Memory B cell (primary cell): ENCODE data around the gene KSR1.
"Not testable (repeated sequence)": the region's sequence is repeated elsewhere in the genome, so short reads cannot be mapped to it uniquely, and the experiment has no call there.

Source experiments
- ATAC-seq: fragments of 150-1000 bp; cut with Tn5 transposase; 2 replicates; pipeline ENCODE4 v1.10.0; 2021; ENCODE audit warnings: low read depth, mild to moderate bottlenecking, moderate library complexity
- DNase-seq, 2 donors: peaks; one replicate each; pipeline ENCODE4 v3.0.0; 2022; ENCODE audit warnings: low spot score in 2 of 2
- H3K27ac Mint-ChIP-seq: one replicate; pipeline ENCODE4 v1.8.0; 2022; ENCODE audit warnings: mild to moderate bottlenecking, moderate library complexity, mixed read lengths
- H3K27me3 Mint-ChIP-seq: one replicate; pipeline ENCODE4 v1.8.0; 2022; ENCODE audit warnings: mixed read lengths
- H3K36me3 Mint-ChIP-seq: one replicate; pipeline ENCODE4 v1.8.0; 2022; ENCODE audit warnings: mild to moderate bottlenecking, mixed read lengths
- H3K4me1 Mint-ChIP-seq: one replicate; pipeline ENCODE4 v1.8.0; 2022; ENCODE audit warnings: mixed read lengths
- H3K4me3 Mint-ChIP-seq: one replicate; pipeline ENCODE4 v1.8.0; 2022; ENCODE audit warnings: mild to moderate bottlenecking, moderate library complexity, mixed read lengths
- H3K9me3 Mint-ChIP-seq: one replicate; pipeline ENCODE4 v1.8.0; 2022; ENCODE audit warnings: mixed read lengths

KSR1 gene

GRCh38 chr17:27433521-27433920, 22.7 kb upstream of the KSR1 start:
- no peak overlapping the region for H3K27ac Mint-ChIP-seq
- ATAC-seq = no peak
- no peaks in the 10 kb centered on the region for H3K4me1 Mint-ChIP-seq

GRCh38 chr17:27435431-27436070, 20.7 kb upstream of the KSR1 start:
- not testable (repeated sequence) for H3K4me3 Mint-ChIP-seq

More at GRCh38 chr17:27433521-27433920, 22.7 kb upstream of the KSR1 start:
- no peak overlapping the region for H3K4me3 Mint-ChIP-seq
- peaks cover 2% of the 10 kb centered on the region for H3K27me3 Mint-ChIP-seq
- H3K36me3 Mint-ChIP-seq = no peaks in the 10 kb centered on the region
- no peaks in the 10 kb centered on the region for H3K9me3 Mint-ChIP-seq
- no peak for DNase-seq

DNA sequence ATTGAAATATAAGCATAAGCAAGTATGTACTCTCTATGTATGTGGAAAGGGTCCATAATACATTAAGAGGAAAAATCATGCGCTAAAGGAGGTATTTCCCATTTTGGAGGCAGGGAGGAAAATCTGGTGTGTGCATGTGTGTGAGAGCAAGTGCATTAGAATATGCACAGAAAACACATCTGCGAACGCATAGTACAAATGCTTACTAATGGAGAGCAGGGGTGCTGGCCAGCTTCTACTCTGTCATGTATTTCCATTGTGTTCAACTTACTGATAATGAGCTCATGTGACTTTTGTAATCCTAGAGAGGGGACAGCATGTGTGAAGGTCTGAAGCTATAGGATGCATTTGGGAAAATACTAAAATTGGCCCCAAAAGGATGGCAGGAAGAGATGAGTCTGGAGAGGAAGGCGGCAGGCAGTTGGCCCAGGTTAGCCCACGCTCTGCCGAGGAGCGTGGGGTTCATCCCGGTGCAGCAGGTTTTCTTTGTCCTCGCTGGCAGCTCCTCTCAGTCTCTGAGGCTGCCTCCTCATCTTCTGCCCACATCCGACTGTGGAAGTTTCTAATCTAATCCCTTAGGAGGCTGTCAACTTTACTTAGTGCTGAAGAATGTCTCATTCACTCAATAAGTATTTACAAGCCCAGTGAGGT, 17.8 kb upstream of the KSR1 start:
- Mint-ChIP-seq H3K27me3 (peaks cover 4% of the 10 kb centered on the region), H3K9me3 (no peaks in the 10 kb centered on the region), H3K4me1 (peaks cover 4% of the 10 kb centered on the region), H3K36me3 (no peaks in the 10 kb centered on the region), H3K4me3 (no peak overlapping the region), H3K27ac (no peak overlapping the region)
- ATAC-seq (no peak), DNase-seq (no peak)

More at GRCh38 chr17:27435431-27436070, 20.7 kb upstream of the KSR1 start:
- not testable (repeated sequence) for H3K9me3 Mint-ChIP-seq, H3K4me1 Mint-ChIP-seq, H3K27me3 Mint-ChIP-seq, H3K27ac Mint-ChIP-seq, H3K36me3 Mint-ChIP-seq, DNase-seq, ATAC-seq

DNA sequence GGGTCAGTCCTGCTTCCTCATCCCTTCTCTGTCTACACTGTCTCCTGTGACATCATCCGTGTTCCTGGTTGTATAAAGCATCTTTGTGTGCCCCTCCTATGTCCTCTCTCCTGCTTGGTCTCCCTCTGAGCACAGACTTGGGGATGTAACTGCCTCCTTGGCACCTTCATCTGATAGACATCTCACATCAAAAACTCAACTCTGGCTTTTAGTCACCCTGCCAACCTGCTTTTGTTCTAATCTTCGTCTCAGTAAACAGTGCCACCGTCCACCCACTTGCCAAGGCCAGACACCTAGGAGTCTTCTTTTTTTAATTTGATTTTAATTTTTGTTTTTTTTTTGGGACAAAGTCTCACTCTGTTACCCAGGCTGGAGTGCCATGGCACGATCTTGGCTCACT, 16.9 kb upstream of the KSR1 start:
- H3K27me3 Mint-ChIP-seq = peaks cover 4% of the 10 kb centered on the region
- no peak overlapping the region for H3K4me3 Mint-ChIP-seq
- no peaks in the 10 kb centered on the region for H3K9me3 Mint-ChIP-seq
- peaks cover 4% of the 10 kb centered on the region for H3K4me1 Mint-ChIP-seq
- no peak for ATAC-seq
- H3K36me3 Mint-ChIP-seq = no peaks in the 10 kb centered on the region
- no peak overlapping the region for H3K27ac Mint-ChIP-seq
- no peak for DNase-seq

- Mint-ChIP-seq H3K36me3 (no peaks in the 10 kb centered on the region), H3K27ac (no peak overlapping the region), H3K4me3 (no peak overlapping the region), H3K4me1 (peaks cover 4% of the 10 kb centered on the region), H3K27me3 (peaks cover 4% of the 10 kb centered on the region), H3K9me3 (no peaks in the 10 kb centered on the region)
- ATAC-seq = no peak
- no peak for DNase-seq
Measured at GRCh38 chr17:27442702-27443101, 13.5 kb upstream of the KSR1 start.

GRCh38 chr17:27443491-27443890, 12.8 kb upstream of the KSR1 start:
- ATAC-seq (no peak), DNase-seq (no peak)
- H3K4me3 Mint-ChIP-seq = no peak overlapping the region
- H3K4me1 Mint-ChIP-seq = peaks cover 4% of the 10 kb centered on the region
- H3K36me3 Mint-ChIP-seq = no peaks in the 10 kb centered on the region
- peaks cover 4% of the 10 kb centered on the region for H3K27me3 Mint-ChIP-seq
- no peak overlapping the region for H3K27ac Mint-ChIP-seq
- no peaks in the 10 kb centered on the region for H3K9me3 Mint-ChIP-seq

DNA sequence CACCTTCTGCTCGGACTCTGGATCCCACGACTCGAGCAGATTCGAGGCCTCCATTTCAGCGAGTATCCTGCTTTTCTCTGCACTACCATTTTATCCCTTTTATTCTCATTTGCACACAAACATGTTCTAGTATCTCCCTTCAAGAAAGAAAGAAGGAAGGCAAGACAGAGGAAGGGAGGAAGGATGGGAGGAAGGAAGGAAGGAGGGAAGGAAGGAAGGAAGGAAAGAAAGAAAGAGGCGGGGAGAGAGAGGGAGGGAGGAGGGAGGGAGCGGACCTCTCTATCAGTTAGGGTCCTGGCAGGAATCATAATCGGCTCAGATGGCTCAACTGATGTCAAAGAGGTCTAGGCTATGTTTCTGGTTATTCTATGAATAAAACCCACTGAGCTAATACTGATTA, 10.3 kb upstream of the KSR1 start:
- no peaks in the 10 kb centered on the region for H3K9me3 Mint-ChIP-seq
- no peak for ATAC-seq
- no peak for DNase-seq
- H3K4me1 Mint-ChIP-seq = peaks cover 4% of the 10 kb centered on the region
- H3K27ac Mint-ChIP-seq = no peak overlapping the region
- no peak overlapping the region for H3K4me3 Mint-ChIP-seq
- no peaks in the 10 kb centered on the region for H3K36me3 Mint-ChIP-seq
- H3K27me3 Mint-ChIP-seq = peaks cover 4% of the 10 kb centered on the region

DNA sequence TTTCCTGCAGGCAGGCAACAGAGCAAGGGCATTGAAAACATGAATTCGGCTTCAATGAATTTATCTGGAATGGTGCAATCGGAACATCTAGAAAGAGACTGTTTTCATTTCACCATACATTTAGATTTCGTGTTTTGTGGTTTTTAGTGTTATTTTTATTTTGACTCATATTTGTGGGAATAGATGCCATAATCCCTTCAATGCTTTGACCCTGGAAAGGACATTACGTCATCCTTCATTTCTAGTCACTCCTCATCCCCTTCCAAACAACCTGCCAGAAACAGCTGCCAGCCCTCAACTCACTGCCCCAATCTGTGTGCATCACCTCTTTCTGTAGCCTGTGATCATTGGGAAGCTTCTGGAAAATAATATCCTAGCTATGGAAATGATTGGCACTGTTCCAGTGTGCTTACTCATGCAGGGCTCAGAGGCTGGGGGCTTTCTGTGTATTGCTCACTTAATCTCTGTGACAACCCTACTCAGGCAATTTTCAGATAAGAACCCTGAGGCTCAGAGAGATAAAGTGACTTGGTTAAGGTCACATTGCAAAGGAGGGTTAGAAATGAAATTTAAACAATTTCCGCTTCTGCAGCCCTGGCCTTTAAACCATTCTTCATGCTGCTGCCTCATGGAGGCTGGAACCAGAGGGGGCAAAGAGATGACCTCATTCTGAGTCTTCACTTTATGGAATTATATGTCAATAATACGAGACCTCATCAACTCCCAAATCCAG, 9.5 kb upstream of the KSR1 start:
- H3K4me3 Mint-ChIP-seq = no peak overlapping the region
- peaks cover 4% of the 10 kb centered on the region for H3K4me1 Mint-ChIP-seq
- DNase-seq (no peak), ATAC-seq (no peak)
- H3K36me3 Mint-ChIP-seq = no peaks in the 10 kb centered on the region
- no peaks in the 10 kb centered on the region for H3K9me3 Mint-ChIP-seq
- no peak overlapping the region for H3K27ac Mint-ChIP-seq
- peaks cover 4% of the 10 kb centered on the region for H3K27me3 Mint-ChIP-seq

DNA sequence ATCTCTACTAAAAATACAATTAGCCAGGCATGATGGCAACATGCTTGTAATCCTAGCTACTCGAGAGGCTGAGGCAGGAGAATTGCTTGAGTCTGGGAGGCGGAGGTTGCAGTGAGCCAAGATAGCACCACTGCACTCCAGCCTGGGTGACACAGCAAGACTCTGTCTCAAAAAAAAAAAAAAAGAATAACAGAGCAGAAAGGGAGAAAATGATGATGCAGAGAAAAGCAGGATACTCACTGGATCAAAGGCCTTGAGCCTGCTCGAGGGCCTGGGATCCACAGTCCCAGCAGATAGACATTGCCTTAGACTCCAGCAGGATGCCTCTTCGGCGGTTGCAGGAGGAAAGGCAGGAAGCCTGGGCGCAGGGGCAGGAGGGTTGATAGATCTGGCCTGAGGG, 7.7 kb upstream of the KSR1 start:
- H3K9me3 Mint-ChIP-seq, DNase-seq, H3K4me1 Mint-ChIP-seq, ATAC-seq, H3K27me3 Mint-ChIP-seq, H3K36me3 Mint-ChIP-seq, H3K27ac Mint-ChIP-seq, H3K4me3 Mint-ChIP-seq: not testable (repeated sequence)

DNA sequence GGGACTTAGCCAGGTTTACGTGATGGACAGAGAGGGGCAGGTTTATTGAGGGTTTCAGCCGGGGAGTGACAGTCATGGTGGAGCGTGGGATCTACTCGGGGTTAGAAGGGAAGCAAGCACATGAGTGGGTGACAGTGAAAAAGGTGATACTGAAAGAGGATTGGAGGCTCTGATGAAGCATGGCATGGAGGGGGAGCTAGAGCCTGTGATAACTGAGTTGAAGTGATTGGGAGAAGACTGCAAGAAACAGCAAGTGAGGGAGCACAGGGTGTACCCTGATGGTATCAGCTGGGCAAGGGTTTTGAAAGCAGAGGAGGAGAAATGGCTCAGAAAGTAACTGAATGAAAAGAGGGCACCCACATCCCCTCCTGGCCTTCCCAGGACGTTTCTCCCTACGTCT, 6.7 kb upstream of the KSR1 start:
- H3K27me3 Mint-ChIP-seq = peaks cover 4% of the 10 kb centered on the region
- no peaks in the 10 kb centered on the region for H3K36me3 Mint-ChIP-seq
- ATAC-seq = no peak
- no peaks in the 10 kb centered on the region for H3K9me3 Mint-ChIP-seq
- no peak overlapping the region for H3K4me3 Mint-ChIP-seq
- H3K4me1 Mint-ChIP-seq = peaks cover 4% of the 10 kb centered on the region
- no peak overlapping the region for H3K27ac Mint-ChIP-seq
- DNase-seq = no peak

DNA sequence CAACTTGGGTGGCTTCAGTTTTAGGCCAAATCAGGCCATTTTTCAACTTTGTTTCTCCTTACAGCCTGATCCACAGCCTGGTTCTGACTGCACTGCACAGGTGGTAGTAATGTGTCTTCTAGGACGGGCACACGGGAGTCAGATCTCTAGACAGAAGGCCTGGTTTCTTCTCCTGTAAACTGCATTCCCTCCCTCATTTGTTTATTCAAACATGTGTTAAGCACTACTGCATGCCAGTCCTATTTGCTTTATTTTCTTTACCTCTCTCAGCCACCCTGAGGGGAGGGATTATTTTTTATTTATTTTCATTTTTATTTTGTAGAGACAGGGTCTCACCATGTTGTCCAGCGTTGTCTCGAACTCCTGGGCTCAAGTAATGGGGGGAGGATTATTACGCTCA, 6.3 kb upstream of the KSR1 start:
- Mint-ChIP-seq H3K4me3 (no peak overlapping the region), H3K9me3 (no peaks in the 10 kb centered on the region), H3K27me3 (peaks cover 4% of the 10 kb centered on the region), H3K4me1 (peaks cover 5% of the 10 kb centered on the region), H3K36me3 (no peaks in the 10 kb centered on the region), H3K27ac (no peak overlapping the region)
- DNase-seq (no peak), ATAC-seq (no peak)

DNA sequence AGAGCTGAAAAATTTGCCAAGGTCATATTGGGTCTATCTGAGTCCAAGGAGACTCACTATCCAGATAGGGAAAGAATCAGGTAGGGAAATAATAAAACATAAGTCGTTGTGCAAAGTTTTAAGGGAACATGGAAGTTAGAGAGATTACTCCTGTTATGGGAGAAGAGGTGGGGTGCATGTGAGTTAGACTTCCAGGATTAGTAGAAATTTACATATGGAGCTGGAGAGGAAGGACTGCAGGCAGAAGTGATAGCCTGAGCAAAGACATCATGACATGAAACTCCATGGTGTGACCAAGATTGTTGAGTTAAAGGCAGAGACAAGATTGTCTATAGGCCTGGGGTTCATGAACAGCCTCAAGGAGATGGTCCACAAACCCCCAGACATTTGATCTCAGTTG, 5.8 kb upstream of the KSR1 start:
- no peak for DNase-seq
- Mint-ChIP-seq H3K4me3 (no peak overlapping the region), H3K27me3 (peaks cover 4% of the 10 kb centered on the region), H3K27ac (no peak overlapping the region), H3K4me1 (peaks cover 9% of the 10 kb centered on the region), H3K36me3 (no peaks in the 10 kb centered on the region), H3K9me3 (no peaks in the 10 kb centered on the region)
- no peak for ATAC-seq

DNA sequence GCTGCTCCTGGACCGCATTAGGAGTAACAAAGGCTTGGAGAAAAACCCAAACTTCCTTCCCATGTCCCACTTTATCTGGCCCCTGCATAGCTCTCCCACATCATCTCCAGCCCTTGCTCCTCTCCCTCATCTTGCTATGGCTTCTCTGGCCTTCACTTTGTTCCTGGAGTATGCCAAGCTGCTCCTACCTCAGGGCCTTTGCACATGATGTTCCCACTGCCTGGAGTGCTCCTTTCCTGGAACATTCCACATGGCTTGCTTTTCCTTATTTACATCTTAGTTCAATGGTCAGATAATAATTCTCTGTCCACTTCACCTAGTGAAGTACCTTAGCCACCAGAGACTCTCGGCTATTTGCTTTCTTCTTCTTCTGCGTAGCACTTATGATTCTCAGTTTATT, 4.3 kb upstream of the KSR1 start:
- Mint-ChIP-seq H3K9me3 (no peaks in the 10 kb centered on the region), H3K27ac (no peak overlapping the region), H3K27me3 (peaks cover 2% of the 10 kb centered on the region), H3K4me3 (no peak overlapping the region), H3K36me3 (no peaks in the 10 kb centered on the region), H3K4me1 (peaks cover 9% of the 10 kb centered on the region)
- ATAC-seq (no peak), DNase-seq (no peak)

- no peak for ATAC-seq
- no peaks in the 10 kb centered on the region for H3K36me3 Mint-ChIP-seq
- peaks cover 17% of the 10 kb centered on the region for H3K4me1 Mint-ChIP-seq
- no peak for DNase-seq
- H3K27me3 Mint-ChIP-seq = peaks cover 2% of the 10 kb centered on the region
- H3K27ac Mint-ChIP-seq = no peak overlapping the region
- H3K9me3 Mint-ChIP-seq = no peaks in the 10 kb centered on the region
- H3K4me3 Mint-ChIP-seq = no peak overlapping the region
Measured at GRCh38 chr17:27452828-27453227, 3.4 kb upstream of the KSR1 start.
